ENCODE results near the gene OR2Y1. TPM values are rescaled to one million over a fixed set of nuclear protein-coding genes. Genes with fewer than 3 reads are reported as not detected.

The OR2Y1 gene
- not detected for total RNA-seq

GRCh38 chr5:180739958-180740357, at the start of gene OR2Y1:
TSS of gene OR2Y1 (minus strand) at chr5:180740058. CDS start at chr5:180740058, 0 bp downstream.

Small RNAs within 50 kb of the gene (small RNA-seq; reads per million reads assigned to genes)
- not detected for gene RNU1-17P (ENCODE audit: low replicate concordance)

Other genes starting within 250 kb of the OR2Y1 start
- 36.4 TPM for gene CNOT6, start 245.7 kb downstream of the OR2Y1 start, total RNA-seq
- gene SCGB3A1, start 148.6 kb downstream of the OR2Y1 start, total RNA-seq: 0.88 TPM
- gene FLT4, start 90.5 kb downstream of the OR2Y1 start, total RNA-seq: 39.1 TPM
- 103 TPM for gene MGAT1, start 62.7 kb upstream of the OR2Y1 start, total RNA-seq
- 33.6 TPM for gene ZFP62, start 121.2 kb upstream of the OR2Y1 start, total RNA-seq
- 0.47 TPM for gene BTNL8, start 159.1 kb upstream of the OR2Y1 start, total RNA-seq
- gene BTNL3, start 248.8 kb upstream of the OR2Y1 start, total RNA-seq: not detected

Data from metanephros (tissue), 2 donors.